ENCODE measurements around the gene CARS1.

GRCh38 chr11:3035333-3035732 is 21.9 kb downstream of the CARS1 start:
- TF ChIP-seq CTCF (IDR thresholded peaks at IDR 0.05; ENCODE audit: insufficient read depth, low read length, poor library complexity, severe bottlenecking) = no peak
- TF ChIP-seq EZH2phosphoT487 (conservative IDR thresholded peaks at IDR 0.05; ENCODE audit: low read length) = no peak
